ENCODE measurements around the gene RNF181. TPM values are rescaled to one million over a fixed set of nuclear protein-coding genes. Genes with fewer than 3 reads are reported as not detected.

The RNF181 gene
- total and polyA plus RNA-seq, 2 of the 8 experiments (the other 6 are each of a cell fraction or from before 2014, with no cell fraction given), result 97.2 to 514 TPM

DNA sequence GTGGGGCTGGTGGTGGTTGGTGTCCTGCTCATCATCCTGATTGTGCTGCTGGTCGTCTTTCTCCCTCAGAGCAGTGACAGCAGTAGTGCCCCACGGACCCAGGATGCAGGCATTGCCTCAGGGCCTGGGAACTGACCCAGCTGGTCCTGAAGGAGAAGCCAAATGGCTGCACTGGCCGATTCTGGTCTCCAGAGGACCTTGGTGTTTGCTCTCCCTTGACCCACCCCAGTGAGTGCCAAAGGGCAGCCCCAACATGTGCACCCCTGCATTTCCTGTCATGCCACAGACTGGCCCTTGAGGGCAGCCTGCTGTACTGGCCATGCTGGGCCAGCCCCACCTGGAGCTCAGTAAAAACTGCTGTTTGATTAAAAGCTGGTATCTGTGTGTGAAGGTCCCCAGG is 2.5 kb upstream of the RNF181 start:
- no peak overlapping the region for H2BK120ac ChIP-seq (replicated peaks; ENCODE audit: low read depth, low read length)
- H3K79me1 ChIP-seq (ENCODE audit: low read depth, low read length), result 0 out of 2 replicates have a peak, but pooled peaks cover 2% of the 10 kb centered on the region
- no peak overlapping the region for H4K91ac ChIP-seq (replicated peaks; ENCODE audit: insufficient read length, low read length)
- ChIA-PET CTCF (ENCODE audit: partially characterized antibody) (interaction anchor here (1.0 to 2.0 kb wide), 2 partner anchors 13 to 42 kb away, joined by 3 to 5 read pairs; no protein-coding TSS in a partner anchor), POLR2A (ENCODE audit: partially characterized antibody) (interaction anchor here (0.7 to 3.5 kb wide), 9 partner anchors 8 to 53 kb away, joined by 3 to 28 read pairs (median 4); partner anchors contain the start of genes TMEM150A, USP39, VAMP5 and VAMP8)
- DNase-seq (ENCODE audit: low read depth in 1 of 2, low spot score in 2 of 2) (no peak), FAIRE-seq (no peak)
- peaks cover 0 to 3% (median 0%) of the 10 kb centered on the region in 4 experiments; a peak in 2 of 7 replicates for H3K27me3 ChIP-seq (replicated peaks in 1 of 4; ENCODE audit: control insufficient read depth in 3 of 4, extremely low read depth in 1 of 4, insufficient read depth in 3 of 4, low read length in 3 of 4)
- H3K9ac ChIP-seq (replicated peaks in 1 of 4; ENCODE audit: extremely low read depth in 1 of 4, low read depth in 3 of 4, low read length in 3 of 4), result no peak overlapping the region; a peak in 1 of 7 replicates
- H3K23ac ChIP-seq (ENCODE audit: insufficient read length), result no peak overlapping the region
- H4K20me1 ChIP-seq (replicated peaks in 1 of 2; ENCODE audit: control insufficient read depth in 1 of 2, insufficient read depth in 2 of 2, low read length in 2 of 2), result peaks cover 2% of the 10 kb centered on the region in 2 experiments
- TF ChIP-seq SP4 (IDR thresholded peaks at IDR 0.05; ENCODE audit: low read length) (no peak), POLR2A (IDR thresholded peaks at IDR 0.05; ENCODE audit: control extremely low read depth in 1 of 2, low read depth in 2 of 2, low read length in 2 of 2) (no peak), MAFK (IDR thresholded peaks at IDR 0.05; ENCODE audit: low read depth, low read length) (no peak), CHD1 (IDR thresholded peaks at IDR 0.05; ENCODE audit: low read depth, low read length) (no peak), TAF1 (IDR thresholded peaks at IDR 0.05; ENCODE audit: low read depth, low read length) (no peak), TEAD4 (IDR thresholded peaks at IDR 0.05; ENCODE audit: low read depth, low read length) (no peak), JUN (IDR thresholded peaks at IDR 0.05; ENCODE audit: low read depth, low read length) (no peak), RAD21 (IDR thresholded peaks at IDR 0.05 in 1 of 2, conservative IDR thresholded peaks at IDR 0.05 in 1 of 2; ENCODE audit: low read depth in 2 of 2, low read length in 2 of 2) (no peak), ZNF274 (IDR thresholded peaks at IDR 0.05; ENCODE audit: borderline replicate concordance, extremely low read depth, low read length) (no peak), GTF2F1 (IDR thresholded peaks at IDR 0.05; ENCODE audit: borderline replicate concordance, low read depth, low read length) (no peak), CBX8 (IDR thresholded peaks at IDR 0.05; ENCODE audit: borderline replicate concordance, low read depth, low read length) (no peak), FOSL1 (IDR thresholded peaks at IDR 0.05; ENCODE audit: insufficient read depth, low read depth, low read length) (no peak)
- H2BK20ac ChIP-seq (ENCODE audit: low read length), result no peak overlapping the region
- H3K56ac ChIP-seq (replicated peaks; ENCODE audit: insufficient read length, low read depth, low read length), result no peak overlapping the region
- no peak overlapping the region for H2AK5ac ChIP-seq (ENCODE audit: low read depth, low read length)
- no peak overlapping the region for H3K4me3 ChIP-seq (ENCODE audit: extremely low read depth in 1 of 4, insufficient read depth in 2 of 4, low read depth in 3 of 4, low read length in 4 of 4)
- peaks cover 0 to 11% (median 3%) of the 10 kb centered on the region in 4 experiments; a peak in 4 of 7 replicates for H3K4me1 ChIP-seq (replicated peaks in 1 of 4; ENCODE audit: control insufficient read depth in 3 of 4, insufficient read depth in 4 of 4, low read length in 3 of 4)
- no peak overlapping the region for H4K5ac ChIP-seq (ENCODE audit: insufficient read length, low read depth, low read length)
- no peak overlapping the region for H2BK15ac ChIP-seq (ENCODE audit: low read length)
- WGBS, 2 experiments (ENCODE audit: extremely low coverage in 1 of 2, insufficient coverage in 1 of 2, insufficient read length in 1 of 2, insufficient replicate concordance in 2 of 2, low coverage in 1 of 2, low lambda C conversion rate in 2 of 2, missing lambda C conversion rate in 1 of 2), result 70% methylated on average over 3 of the region's 3 CpGs; no CpG with 5 or more reads in 1 of the 2 experiments
- no peak overlapping the region for H3K27ac ChIP-seq (ENCODE audit: low read depth, low read length)
- no peak overlapping the region for H2AFZ ChIP-seq (ENCODE audit: low read length)
- peaks cover 4 to 11% (median 7%) of the 10 kb centered on the region in 4 experiments; a peak in 4 of 8 replicates for H3K36me3 ChIP-seq (ENCODE audit: control insufficient read depth in 2 of 4, insufficient read depth in 4 of 4, low read length in 3 of 4)
- no peak overlapping the region for H3K18ac ChIP-seq (ENCODE audit: extremely low read depth, low read length)
- H3K23me2 ChIP-seq (ENCODE audit: low read depth, low read length), result peaks cover 13% of the 10 kb centered on the region
- H3K14ac ChIP-seq (ENCODE audit: insufficient read length), result no peak overlapping the region
- H3K4me2 ChIP-seq (ENCODE audit: insufficient read depth in 1 of 2, low read depth in 2 of 2, low read length in 2 of 2), result no peak overlapping the region
- peaks cover 0 to 18% of the 10 kb centered on the region in 2 experiments; a peak in 3 of 4 replicates for H3K79me2 ChIP-seq (ENCODE audit: control insufficient read depth in 1 of 2, insufficient read depth in 2 of 2, low read length in 2 of 2)
- no peak overlapping the region for H2BK5ac ChIP-seq (ENCODE audit: low read depth, low read length)
- no peak overlapping the region for H3K4ac ChIP-seq (replicated peaks; ENCODE audit: insufficient read length, low read depth, low read length)
- no peaks in the 10 kb centered on the region for H3K9me3 ChIP-seq (ENCODE audit: insufficient read depth in 2 of 2, low read depth in 1 of 2, low read length in 1 of 2)
- no peak overlapping the region for H2BK12ac ChIP-seq (ENCODE audit: low read depth, low read length)
- no peak overlapping the region for H4K8ac ChIP-seq (ENCODE audit: extremely low read depth, insufficient read depth, low read length)

Measured in H1 (cell line).